Tongue (tissue), 2 donors: Measurements from ENCODE around the gene ZNF57. TPM values are rescaled to one million over a fixed set of nuclear protein-coding genes. Genes with fewer than 3 reads are reported as not detected.
"Not testable (repeated sequence)": the region's sequence is repeated elsewhere in the genome, so short reads cannot be mapped to it uniquely, and the experiment has no call there.

Source experiments
- DNase-seq: peaks from one replicate; pipeline ENCODE4 v3.0.0-alpha.2; 2015
- total RNA-seq: library from RNA; depleted of rRNA; stranded (reverse); fragments of >200 nt; gene quantifications from one replicate; pipeline ENCODE4 v1.2.3, GENCODE V29; 2014

ZNF57 gene
- total RNA-seq, 1 donor from 2014 or later: 7.4 TPM

DNA sequence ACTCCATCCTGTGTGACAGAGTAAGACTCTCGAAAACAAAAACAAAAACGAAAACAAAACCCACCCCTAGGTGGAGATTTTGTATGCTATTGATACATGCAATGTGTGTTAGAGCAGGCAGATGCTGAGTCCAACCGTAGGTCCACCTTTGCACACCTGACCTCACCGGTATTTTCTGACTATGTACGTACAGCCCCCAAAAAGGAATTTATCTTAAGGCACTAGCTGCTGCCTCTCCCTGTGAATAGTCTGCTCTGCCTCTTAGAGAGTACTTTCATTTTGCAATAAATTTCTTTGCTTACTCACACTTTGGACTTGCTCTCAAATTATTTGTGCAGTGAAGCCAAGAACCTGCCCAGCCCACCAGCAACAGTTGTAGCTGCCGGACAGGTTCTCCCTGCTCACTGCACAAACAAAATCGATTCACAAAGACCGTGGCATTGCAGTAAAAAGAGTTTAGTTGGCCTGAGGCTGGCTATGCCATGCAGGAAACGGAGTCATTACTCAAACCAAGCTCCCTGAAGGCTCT, 52.3 kb downstream of the ZNF57 start:
- peak; percentile 51 for DNase-seq

DNA sequence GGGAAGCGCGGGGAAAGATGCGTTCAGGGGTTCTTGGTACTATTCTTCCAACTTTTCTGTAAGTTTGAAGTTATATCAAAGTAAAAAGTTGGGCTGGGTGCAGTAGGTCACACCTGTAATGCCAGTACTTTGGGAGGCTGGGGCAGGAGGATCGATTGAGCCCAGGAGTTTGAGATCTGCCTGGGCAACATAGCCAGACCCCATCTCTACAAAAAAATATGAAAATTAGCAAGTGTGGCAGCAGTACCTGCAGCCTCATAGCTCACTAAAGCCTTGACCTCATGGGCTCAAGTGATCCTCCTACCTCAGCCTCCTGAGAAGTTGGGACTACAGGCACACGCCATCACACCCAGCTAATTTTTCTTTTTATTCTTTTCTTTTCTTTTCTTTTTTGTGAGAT, 56.4 kb downstream of the ZNF57 start:
- no peak for DNase-seq

DNA sequence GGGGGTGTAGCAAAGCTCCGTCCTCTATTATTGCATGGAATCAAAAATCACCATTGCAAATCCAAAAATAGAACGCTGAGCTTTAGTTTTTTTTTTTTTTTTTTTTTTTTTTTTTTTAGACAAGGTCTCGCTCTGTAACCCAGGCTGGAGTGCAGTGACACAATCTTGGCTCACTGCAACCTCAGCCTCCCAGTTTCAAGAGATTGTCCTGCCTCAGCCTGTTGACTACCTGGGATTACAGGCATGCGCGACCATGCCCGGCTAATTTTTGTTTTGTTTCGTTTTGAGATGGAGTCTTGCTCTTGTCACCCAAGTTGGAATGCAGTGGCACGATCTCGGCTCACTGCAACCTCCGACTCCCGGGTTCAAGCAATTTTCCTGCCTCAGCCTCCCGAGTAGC, 59.4 kb downstream of the ZNF57 start:
- DNase-seq: no peak

DNA sequence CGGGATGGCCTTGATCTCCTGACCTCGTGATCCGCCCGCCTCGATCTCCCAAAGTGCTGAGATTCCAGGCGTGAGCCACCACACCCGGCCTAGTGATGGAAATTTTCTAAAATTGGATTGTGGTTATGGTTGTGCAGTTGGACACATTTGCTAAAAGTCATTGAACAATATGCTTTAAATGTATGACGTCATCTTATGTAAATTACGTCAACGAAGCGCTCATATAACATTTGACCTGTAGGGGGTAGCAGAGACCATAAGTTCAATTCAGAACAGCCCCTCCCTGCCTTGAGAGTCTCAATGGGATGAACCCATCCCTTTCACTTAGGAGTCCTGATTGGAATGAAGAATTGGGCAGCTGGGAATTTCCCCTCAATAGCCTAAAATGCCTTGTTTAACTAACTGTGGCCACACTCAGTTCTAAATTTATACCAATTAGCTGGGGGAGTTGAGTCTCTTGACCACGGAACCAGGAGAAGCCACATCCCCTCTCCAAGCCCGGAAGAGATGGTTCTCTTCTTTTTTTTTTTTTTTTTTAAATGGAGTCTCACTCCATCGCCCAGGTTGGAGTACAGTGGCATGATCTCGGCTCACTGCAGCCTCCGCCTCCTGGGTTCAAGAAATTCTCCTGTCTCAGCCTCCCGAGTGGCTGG, 61.4 kb downstream of the ZNF57 start:
- peak; percentile 96 for DNase-seq

DNA sequence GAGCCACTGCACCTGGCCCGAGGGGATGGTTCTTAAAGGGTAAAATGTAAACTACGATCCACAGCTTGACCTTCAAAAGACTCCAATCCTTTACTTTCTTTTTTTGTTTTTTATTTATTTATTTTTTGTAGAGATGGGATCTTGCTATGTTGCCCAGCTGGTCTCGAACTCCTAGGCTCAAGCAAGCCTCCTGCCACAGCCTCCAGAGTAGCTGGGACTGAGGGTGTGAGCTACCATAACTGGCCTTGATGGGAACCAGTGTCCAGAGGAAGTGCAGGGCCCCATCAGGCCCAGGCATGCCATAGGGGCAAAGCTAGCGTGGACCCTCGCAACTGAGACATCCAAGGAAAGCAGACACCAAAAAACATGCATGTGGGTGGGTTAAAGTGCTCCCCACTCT, 62.4 kb downstream of the ZNF57 start:
- no peak for DNase-seq

DNA sequence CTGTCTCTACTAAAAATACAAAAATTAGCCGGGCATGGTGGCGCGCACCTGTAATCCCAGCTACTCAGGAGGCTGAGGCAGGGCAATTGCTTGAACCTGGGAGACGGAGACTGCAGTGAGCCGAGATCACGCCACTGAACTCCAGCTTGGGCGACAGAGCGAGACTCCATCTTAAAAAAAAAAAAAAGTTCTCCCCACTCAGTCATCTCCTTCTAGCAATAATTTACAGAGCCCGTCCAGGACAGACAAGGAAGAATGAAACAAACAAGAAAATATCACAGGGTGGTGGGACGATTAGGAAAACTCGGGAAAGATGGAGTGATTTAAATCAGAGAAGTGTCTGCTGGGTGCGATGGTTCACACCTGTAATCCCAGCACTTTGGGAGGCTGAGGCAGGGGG, 62.9 kb downstream of the ZNF57 start:
- not testable (repeated sequence) for DNase-seq

DNA sequence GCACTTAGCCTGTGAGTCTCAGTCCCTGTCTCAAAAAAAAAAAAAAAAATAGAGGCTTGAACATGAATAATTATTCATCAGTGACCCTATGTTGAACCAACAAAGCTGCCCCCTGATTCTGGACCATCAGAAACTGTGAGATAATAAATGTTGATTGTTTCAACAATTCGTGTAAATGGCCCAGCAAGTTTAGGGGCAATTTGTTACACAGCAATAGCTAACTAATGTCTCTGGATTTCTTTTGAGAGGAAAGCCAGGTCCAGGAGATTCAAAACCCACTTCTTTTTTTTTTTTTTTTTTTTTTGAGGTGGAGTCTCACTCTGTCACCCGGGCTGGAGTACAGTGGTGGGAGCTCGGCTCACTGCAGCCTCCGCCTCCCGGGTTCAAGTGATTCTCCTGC, 64.1 kb downstream of the ZNF57 start:
- no peak for DNase-seq

DNA sequence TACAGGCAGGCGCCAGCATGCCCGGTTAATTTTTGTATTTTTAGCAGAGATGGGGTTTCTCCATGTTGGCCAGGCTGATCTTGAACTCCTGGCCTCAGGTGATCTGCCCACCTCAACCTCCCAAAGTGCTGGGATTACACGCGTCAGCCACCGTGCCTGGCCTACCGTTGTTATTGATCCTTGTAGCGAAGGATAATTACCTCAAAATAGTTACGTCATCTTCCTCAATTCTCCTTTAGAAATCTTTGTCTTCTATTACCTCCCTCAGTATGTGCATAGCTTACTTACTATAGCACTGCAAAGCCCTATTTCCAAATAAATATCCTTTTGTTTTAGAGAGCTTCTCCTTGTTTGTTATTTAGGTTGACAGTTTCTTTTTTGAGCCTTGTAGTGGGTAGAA, 67.2 kb downstream of the ZNF57 start:
- DNase-seq: no peak

Other genes with a start within 250 kb of the ZNF57 start
- gene GNG7, start 198.2 kb upstream of the ZNF57 start, total RNA-seq: 3.2 TPM
- gene DIRAS1, start 179.6 kb upstream of the ZNF57 start, total RNA-seq: 2.7 TPM
- 10.8 TPM for gene SLC39A3, start 160.9 kb upstream of the ZNF57 start, total RNA-seq
- gene SGTA, start 117.7 kb upstream of the ZNF57 start, total RNA-seq: 49.7 TPM
- 101 TPM for gene THOP1, start 115.4 kb upstream of the ZNF57 start, total RNA-seq
- gene ZNF554, start 81.1 kb upstream of the ZNF57 start, total RNA-seq: 9.8 TPM
- 24.4 TPM for gene ZNF555, start 59.5 kb upstream of the ZNF57 start, total RNA-seq
- 69.1 TPM for gene ZNF556, start 33.6 kb upstream of the ZNF57 start, total RNA-seq
- gene ZNF77, start 44.0 kb downstream of the ZNF57 start, total RNA-seq: 5.2 TPM
- 0.82 TPM for gene TLE6, start 76.6 kb downstream of the ZNF57 start, total RNA-seq
- gene TLE2, start 128.4 kb downstream of the ZNF57 start, total RNA-seq: 52.7 TPM
- gene TLE5, start 161.6 kb downstream of the ZNF57 start, total RNA-seq: 169 TPM
- gene GNA11, start 193.4 kb downstream of the ZNF57 start, total RNA-seq: 52.1 TPM
- 6.1 TPM for gene GNA15, start 235.1 kb downstream of the ZNF57 start, total RNA-seq